Globus pallidus (tissue), 1 donor: ENCODE results near the gene APLN.

ENCODE experiments used
- DNase-seq: peaks from one replicate; pipeline ENCODE4 v3.0.0-alpha.2; 2015; ENCODE audit warnings: low spot score

Gene APLN, protein sequence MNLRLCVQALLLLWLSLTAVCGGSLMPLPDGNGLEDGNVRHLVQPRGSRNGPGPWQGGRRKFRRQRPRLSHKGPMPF

DNA sequence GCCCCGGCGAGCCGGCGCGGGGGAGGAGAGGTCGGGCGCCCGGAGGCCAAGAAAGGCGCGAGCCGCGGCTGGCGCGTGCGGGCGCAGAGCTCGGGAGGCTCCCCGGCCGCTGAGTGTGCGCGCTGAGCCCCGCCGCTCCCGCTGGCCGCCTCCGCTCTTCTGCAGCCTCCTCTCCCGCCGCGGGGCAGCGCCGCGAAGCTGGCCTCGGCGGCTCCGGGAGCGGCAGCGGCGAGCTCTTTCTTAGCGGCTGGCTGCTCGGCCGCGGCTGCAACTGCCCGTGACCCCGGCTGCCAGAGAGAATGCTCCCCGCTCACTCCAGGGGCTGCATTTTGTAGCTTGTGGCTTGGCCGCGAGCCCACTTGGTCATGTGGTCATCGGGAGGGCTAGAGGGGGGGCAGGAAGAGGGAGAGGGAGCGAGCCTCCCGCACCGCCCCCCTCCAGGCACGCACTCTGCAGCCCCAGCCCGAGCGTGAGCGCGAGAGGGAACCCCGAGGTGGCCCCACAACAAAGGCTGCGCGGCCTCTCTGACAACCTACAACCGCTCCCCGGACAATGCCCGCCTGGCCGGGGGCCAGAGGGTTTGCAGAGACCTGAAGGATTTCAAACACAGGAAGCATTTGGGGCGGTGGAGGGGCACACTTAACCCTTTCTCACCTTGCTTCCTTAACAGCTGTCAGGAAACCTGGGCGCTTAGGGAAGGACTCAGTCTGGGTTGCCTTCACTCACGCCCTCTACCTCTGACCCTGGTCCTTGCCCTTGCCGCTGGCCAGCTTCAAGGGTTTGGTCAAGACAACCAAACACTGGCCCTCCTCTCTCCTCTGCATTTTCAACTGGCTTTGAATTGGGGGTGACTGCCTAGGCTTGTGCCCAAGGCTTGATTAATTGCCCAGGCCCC lies at the start of gene APLN:
APLN (minus strand) TSS at position 305 of the 895 bp plus-strand sequence. CDS start 326 bp downstream, outside the sequence.
- no peak for DNase-seq

DNA sequence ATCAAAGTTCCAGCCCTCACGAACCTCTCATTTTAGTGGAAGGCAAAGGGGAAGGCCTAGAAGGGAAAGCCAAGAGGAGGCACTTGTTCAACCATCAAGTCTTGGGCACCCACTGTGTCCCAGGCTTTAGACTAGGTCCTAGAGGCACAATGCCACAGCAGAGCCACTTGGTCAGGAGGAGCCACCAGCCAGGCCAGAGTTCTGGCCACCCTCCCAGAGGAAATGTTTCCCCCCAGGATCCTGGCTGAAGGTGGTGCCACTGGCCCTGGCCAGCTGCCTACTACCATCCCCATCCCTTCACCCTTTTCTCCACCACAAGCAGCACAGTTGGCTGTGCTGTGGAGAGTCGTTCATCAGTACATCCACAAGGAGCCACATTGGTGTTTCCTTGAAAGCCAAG lies 49.7 kb upstream of the APLN start:
- DNase-seq = no peak

DNA sequence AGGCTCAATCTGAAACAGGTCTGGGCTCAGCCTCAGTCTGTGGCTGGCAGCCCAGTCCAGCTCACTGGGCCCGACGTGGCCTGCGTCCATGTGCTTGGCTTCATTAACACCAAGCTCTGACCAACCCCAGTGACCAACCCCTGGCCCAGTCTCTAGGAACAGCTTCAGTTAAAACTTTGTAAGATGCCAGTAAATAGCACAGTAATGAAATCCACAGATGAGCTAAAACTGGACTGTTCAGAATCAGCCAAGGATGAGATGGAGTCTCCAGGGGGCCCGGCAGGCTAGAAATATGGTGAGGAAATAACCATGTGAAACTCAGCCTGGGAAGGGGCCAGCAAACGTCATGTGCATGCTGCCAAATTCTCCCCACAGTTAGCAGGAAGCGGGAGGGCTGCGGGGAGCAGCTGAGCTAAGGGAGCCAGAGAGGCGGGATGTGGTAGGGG lies 46.9 kb upstream of the APLN start:
- peak; percentile 43 for DNase-seq

DNA sequence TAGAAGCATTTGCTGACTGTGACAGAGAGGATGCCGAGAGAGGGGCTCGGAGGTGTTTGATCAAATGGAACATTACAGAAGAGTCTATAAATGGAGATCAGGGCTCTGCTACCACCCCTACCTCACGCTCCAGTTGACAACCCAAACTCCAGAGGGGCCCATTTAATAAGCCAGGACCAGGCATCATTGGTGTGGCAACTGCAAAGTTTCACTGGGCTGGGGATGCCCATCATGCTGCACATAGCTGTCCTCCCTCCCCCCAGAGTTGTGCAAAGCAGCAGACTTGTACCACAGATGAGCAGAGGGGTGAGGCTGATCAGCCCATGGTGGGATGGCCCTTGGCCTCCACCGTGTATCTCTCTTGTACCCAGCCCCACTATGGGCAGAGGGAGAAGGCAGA lies 45.8 kb upstream of the APLN start:
- no peak for DNase-seq

DNA sequence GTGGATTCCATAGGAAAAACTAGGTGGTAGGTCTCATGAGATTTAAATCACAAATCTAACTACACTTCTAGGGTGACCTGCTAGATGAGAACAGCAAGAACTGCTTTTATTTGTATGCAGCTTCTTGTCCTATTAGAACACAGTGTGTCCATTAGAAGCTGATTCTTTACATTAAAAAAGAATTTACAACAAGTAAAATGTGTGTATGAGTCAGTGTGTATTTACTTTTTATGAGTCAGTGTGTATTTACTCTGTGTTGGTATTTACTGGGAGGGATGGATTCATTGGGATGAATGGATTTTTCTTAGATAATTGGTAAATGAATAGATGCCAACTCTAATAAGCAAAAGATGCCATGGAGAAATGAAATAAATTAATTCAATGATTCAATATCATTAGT lies 43.4 kb upstream of the APLN start:
- no peak for DNase-seq

DNA sequence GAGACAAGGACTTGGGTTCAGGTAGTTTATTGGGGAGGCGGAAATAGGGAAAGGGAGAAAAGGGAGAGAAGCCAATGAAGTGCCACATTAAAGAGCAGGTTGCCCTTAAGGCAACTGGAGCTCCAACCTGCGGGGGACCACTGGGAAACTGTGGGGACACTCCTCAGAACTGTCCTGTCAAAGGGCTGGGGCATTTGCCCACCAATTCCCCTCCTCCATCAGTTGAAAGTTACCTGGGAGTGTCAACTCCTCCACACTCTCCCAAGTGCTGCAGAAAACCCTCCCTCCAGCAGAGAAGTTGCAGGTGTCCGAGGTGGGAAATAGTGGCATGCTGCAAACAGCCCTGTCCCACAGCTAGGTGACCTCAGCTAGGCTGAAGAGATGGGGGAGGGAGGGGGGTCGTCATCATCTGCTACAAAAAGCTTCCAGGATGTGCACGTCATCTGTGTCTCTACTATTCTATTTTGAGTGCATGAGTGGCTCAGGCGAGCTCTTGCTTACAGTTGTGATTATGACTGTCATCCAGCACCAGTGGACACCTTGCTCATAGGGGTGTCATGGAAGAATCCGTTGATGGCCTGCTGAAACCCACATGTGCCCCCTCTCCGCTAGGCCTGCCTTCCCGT lies 42.6 kb upstream of the APLN start:
- no peak for DNase-seq

DNA sequence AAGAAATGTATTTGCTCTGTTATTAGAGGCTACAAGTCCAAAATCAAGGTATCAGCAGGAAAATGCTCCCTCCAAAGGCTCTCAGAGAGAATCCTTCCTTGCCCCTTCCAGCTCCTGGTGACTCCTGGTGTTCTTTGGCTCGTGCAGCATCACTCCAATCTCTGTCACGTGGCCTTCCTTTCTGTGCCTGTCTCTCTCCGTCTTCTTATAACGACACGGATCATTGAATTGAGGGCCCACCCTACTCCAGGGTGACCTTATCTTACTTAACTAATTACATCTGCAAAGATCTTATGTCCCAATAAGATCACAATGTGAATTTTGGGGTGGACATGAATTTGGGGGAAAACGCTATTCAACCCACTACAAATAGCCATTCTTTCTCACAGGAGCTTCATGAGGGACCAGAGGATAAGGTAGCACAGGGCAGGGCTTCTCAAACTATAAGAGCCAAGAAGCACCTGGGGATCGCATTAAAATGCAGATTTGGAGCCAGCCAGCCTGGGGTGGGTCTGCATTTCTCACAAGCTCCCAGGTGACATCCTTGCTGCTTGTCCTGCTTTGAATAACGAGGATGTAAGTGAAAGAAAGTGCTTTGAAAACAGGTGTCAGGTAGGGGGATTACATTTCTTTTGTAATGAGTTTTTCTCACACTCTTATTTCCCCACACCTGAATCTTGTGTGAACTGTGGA lies 41.9 kb upstream of the APLN start:
- no peak for DNase-seq

DNA sequence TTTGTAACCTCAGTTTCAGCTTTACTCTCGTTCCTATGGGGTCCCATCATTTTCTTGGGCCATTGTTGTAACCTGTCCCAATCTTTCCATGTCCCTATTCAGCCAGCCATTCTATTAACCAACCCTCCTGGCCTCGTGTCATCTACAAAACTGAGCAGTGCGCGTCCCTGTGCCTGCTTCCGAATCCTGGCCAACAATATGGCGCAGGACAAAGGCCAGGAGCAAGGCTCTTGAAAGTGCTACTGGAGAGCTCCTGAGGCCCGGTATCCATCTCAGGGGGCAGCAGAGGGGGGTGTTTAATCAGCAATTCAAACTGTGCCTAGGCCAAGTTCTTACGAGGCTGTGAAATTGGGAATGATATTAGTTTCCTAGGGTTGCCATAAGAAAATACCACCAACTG lies 41.2 kb upstream of the APLN start:
- DNase-seq = no peak

DNA sequence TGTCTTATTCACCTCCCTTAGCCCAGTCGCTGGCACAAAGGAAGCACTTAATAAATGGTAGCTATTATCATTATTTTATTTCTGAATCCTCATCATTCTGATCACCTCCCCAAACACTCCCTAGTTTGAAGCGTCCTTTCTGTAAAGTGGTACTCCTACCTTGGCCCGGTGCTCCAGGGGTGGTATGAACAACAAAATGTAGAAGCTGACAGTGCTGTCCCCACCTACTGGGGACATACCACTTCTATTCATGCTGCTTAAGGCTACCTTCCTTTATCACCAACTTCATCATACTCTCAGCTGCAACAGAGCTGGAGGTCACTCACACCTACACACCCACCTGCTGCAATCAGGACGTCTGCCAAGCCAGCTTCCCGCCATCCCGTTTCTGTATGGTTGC lies 40.8 kb upstream of the APLN start:
- no peak for DNase-seq

DNA sequence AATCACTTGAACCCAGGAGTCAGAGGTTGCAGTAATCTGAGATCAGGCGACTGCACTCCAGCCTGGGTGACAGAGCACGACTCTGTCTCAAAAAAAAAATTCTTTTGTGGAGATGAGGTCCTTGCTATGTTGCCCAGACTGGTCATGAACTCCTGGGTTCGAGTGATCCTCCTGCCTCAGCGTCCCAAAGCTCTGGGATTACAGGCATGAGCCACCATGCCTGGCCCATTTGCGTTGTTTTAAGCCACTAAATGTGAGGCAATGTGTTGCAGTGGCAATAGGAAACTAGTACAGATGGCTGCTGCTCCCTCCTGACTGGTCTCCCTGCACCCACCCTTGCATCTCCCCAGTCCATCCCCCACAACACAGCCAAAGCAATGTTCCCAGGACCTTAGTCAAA lies 40.0 kb upstream of the APLN start:
- no peak for DNase-seq

DNA sequence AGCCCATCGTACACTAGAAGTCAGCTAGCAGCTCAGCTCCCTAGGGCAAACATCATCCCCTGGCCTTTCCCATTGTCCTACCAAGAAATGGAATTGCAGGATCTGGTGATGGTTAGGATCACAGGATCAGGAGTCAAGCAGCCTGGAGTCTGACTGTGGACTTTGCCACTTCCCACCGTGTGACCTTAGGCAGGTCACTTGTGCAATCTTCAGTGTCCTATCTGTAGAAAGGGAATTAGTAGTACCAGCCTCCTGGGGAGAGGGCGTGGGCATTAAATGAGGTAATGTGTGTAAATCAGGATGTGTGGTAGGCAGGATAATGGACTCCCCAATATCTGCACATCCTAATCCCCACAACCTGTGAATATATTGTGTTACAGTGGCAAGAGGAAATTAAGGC lies 38.6 kb upstream of the APLN start:
- no peak for DNase-seq

DNA sequence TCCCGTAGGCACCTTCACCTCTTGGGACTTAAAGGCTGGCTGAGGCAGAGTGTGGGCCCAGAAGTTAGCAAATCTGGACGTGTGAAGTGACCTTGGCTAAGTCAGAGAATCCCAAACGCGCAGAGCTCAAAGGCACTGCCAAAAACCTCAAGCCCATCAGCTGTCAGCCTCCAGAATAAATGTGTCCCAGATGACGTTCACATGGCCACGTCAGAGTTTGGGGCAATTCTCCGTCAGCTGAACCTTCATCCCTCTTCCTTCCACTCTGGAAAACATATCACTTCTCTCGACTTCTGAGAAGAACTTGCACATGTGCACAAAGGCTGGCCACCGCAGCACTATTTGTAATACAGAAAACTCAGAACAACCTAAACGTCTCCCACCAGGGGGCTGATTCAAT lies 35.7 kb upstream of the APLN start:
- no peak for DNase-seq

DNA sequence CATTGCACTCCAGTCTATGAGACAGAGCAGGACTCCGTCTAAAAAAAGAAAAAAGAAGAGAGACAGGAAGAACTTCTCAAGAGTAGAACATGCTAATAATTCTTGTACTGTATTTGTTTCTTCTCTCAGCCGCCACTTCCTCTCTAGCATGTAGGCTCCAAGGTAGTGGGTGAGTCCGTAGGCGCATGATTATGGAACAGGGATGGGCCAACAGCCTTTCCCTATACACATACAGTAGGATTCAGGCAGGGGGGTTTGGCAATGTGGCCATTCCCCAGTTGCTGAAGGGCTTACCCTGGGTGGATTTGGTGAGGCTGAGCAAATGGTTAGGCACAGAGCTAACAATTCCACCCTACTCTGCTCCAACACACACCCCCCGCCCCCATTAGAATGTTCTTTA lies 35.0 kb upstream of the APLN start:
- DNase-seq = no peak

DNA sequence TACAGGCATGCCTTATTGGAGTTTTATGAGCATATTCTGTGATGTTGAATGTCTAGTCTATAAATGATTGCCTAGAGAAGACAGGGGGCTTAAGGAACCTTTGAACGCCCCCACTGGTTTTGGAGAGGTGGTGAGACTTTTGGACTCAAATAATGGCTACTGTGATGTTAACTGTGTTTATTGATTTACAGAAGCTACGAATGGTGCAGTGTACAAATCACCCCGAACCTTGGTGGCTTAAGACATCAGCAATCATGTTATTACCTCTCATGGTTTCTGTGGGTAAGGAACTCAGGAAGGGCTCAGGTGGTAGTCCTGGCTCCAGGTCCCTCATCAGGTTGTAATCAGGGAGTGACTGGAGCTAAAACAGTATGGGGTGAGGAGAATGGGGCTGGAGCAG lies 33.3 kb upstream of the APLN start:
- DNase-seq = no peak

DNA sequence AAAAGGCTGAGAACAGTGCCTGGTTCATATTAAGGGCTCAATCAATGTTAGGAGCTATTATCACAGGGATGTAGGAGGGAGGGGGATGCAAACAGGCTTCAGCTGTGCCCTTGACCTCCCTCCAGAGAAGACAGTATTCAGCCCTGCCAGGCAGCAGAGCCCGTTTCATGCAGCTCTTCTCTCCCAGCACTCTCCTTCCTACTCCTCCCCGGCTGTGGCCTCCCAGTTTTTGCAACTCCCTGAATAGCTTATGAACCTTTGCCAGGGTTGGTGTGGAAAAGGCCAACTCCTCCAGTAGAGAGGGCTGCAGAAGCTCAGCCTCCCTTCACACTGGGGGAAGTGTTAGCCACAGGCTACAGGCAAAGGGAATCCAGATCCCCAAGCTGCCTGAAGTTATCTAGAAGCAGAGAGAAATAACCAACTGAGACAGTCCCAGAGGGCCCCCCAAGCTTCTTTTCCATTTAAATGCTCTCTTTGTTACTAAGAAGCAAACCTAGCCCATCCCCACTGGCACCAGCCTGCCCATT lies 31.7 kb upstream of the APLN start:
- DNase-seq = peak; percentile 54

DNA sequence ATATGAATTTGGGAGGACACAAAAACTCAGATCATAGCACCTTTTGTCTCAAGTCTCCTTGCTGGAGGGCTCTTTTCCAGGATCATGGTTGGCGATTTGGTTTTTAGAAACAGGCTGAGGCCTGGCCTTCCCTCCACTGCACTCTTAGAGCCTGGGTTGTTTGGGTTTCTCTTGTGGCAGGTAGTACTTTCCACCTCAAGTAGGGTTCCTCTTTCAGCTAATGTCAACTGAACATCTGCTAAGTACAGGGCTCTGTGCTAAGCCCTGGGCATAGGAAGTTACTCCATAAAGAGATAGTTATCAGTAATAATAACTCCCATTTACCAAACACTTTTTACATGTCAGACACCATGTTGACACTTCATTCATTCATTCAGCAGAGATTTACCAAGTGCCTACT lies 28.2 kb upstream of the APLN start:
- no peak for DNase-seq

DNA sequence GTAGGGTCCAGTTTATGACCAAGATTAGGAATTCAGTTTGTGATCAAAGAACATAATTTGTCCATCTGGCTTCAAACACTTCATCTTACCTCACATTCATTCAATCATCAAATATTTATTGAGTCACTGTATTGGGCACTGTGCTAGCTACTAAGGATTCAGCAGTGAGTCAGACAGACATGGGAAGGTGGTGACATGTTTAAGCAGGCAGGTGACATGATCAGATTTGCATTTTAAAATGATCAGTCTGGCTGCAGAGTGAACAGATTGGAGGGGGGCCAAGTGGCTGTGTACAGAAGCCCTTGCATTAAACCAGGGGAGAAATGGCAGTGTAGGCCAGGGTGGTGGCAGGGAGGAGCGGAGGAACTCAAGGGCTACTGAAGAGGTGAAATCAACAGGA lies 25.1 kb upstream of the APLN start:
- no peak for DNase-seq

DNA sequence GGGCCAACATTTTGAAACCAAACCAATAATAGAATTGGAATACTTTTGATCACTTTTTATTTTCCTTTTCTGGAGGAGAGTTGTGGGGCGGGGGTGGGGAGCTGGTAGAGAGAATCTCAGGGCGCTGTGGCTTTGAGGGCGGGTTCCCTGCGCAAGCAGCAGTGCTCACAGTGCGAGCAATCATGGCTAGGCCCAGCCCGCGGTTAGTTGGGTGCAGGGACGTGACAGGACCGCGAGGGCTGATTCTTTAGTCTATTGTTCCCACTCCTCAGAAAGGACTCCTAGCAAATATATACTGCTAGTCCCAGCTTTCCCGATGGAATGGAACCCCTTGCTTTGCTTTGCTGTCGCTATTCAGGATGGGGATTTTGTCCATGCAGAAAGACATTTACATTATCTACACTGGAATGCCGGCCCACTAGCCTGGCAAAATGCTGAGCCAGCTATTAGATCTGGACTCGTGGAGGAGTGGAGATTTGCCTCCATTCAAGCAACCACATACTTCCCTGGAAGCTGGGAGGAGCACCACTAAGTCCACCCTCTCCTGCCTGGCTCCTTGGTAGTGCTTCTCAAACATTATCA lies 23.9 kb upstream of the APLN start:
- DNase-seq = peak; percentile 29

DNA sequence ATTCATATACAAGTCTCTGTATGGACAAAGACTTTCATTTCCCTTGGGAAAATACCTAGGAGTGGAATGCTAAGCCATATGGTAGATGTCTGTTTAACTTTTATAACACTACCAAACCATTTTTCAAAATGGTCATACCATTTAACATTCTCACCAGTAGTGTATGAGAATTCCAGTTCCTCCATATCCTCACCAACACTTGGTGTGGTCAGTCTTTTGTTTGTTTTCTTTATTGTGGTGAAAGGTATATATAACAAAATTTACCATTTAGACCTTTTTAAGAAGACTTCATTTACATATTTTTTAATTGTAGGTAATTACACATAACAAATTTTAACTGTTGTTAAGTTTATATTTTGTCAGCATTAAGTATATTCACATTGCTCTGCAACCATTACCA lies 12.7 kb upstream of the APLN start:
- no peak for DNase-seq

DNA sequence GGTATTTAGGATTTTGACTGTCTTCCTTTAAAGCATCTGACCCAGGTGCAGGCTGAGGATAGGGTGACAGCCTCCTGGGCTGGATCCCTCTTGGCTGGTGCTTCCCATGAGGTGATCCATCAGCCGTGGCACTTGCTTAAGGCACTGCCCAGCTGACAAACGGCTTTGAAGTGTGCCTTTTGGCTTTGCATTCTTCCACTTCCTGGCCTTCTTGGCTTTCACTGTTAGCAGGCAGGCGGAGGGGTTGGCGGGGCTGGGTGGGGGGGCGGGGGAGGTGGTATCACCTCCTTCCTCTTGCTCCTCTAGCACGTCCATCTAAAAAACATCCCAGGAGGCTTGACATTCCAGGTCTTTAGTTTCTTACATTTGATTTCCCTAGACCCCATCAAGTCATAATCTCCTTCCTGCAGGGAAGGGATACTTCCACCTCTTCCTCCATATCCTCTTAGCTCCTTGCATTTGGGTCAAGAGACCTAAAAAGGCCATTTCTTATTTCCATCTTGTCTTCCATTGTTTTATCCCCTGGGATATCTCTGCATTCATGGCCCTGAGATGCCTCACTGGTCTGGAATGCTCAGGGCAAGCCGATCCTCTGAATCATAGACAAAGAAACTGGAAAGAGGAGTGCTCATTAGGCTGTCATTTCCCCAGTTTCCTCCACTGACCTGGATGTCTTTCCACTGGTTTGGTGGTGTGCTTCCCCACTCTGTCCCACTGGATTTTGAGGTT lies 11.3 kb upstream of the APLN start:
- DNase-seq = no peak

DNA sequence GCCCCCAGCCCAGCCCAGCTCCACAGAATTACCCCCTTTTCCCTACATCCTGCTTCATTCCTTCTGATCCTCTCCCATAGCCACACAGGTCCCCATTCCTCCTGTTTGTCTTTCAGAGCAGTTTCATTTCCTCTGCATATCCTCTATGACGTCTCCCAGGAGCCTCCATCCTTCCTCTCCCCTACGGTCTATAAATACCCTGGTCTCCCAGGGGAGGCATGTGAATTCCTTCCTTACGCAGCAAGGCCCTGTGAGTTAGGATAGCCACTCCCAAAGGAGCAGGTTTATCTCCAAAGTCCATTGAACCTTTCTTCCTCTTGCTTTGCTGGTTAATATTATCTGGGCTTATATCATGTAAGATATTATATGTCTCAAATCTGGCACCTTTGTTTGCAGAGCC lies 8.4 kb upstream of the APLN start:
- no peak for DNase-seq

DNA sequence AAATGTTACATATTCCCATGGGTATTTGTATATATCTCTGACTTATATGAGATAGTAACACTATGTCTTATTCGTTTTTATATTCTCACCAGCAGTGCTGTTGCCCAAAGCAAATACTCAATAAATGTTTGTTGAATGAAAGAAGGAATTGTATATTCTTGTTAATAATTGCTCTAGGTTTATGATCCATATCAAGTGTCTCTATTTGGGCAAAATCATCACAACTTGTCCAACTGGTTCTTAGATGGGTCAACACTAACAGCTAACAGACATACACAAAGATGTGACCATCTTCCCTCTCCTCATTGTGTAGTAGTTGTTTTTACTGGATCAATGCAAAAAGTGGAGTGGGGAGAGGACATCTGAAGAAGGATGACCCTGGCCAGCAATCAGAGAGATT lies 6.6 kb upstream of the APLN start:
- DNase-seq = no peak
